Measurements from ENCODE around the gene NXNL1. TPM values are rescaled to one million over a fixed set of nuclear protein-coding genes. Genes with fewer than 3 reads are reported as not detected.
A peak's percentile ranks its signal among the peaks of the same experiment; 100 is the strongest.

The NXNL1 gene
- total RNA-seq, 2 experiments from 2014 or later, result not detected

DNA sequence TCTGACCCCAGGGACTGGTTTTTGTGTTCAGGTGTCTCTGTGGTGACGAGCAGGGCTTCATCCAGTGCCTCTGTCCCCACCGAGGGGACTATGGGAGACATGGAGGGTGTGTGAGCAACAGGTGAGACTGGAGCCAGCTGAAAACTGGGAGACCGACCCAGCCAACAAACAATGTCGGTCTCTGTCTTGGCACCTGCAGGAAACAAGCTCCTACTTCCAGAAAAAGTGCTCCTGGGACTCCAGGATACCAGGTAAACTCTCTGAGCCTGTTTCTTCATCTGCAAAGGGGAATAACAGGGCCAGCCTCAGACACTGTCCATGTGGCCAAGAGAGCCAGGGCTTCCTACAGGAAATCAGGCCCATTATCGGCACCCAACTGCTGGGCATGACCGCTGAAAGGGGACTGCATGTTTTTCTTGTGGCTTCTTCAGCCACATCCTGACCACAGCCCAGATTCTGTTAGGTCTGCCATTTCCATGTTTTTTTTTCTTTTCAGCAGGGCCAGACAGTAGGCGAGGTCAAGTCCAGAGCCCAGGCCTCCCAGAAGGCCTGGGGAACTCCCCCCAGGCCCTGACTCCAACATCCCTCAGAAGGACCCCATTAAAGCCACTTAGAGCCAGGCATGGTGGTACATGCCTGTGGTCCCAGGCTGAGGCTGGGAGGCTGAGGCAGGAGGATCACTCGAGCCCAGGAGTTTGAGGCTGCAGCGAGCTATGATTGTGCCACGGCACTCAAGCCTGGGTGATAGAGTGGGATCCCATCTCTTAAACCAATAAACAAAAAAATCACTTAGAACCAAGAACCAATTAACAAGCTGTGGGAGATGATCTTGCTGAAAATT, 54.5 kb downstream of the NXNL1 start:
- ChIA-PET CTCF (ENCODE audit: unreplicated experiment) (no interaction called here), POLR2A (interaction anchor here (0.6 to 2.5 kb wide), 10 partner anchors 11 to 1084 kb away, joined by 3 to 13 read pairs (median 3); partner anchors contain the start of genes MRPL34, MVB12A and SLC27A1)
- intact Hi-C loops (cut with micrococcal nuclease; ENCODE audit: unreplicated experiment), result loop anchor here (5.0 kb wide), 2 partner anchors 61 to 106 kb away; partner anchors contain the start of gene PGLS
- BruUV-seq (replicated peaks), result no TSS peak
- 0 out of 2 replicates have a peak, but pooled peaks cover 3% of the 10 kb centered on the region for H4K20me1 ChIP-seq (ENCODE audit: insufficient read depth, low read length)
- TF ChIP-seq EZH2phosphoT487 (IDR thresholded peaks at IDR 0.05; ENCODE audit: borderline replicate concordance, low read depth, low read length), result no peak
- TF ChIP-seq, protein P1, sequence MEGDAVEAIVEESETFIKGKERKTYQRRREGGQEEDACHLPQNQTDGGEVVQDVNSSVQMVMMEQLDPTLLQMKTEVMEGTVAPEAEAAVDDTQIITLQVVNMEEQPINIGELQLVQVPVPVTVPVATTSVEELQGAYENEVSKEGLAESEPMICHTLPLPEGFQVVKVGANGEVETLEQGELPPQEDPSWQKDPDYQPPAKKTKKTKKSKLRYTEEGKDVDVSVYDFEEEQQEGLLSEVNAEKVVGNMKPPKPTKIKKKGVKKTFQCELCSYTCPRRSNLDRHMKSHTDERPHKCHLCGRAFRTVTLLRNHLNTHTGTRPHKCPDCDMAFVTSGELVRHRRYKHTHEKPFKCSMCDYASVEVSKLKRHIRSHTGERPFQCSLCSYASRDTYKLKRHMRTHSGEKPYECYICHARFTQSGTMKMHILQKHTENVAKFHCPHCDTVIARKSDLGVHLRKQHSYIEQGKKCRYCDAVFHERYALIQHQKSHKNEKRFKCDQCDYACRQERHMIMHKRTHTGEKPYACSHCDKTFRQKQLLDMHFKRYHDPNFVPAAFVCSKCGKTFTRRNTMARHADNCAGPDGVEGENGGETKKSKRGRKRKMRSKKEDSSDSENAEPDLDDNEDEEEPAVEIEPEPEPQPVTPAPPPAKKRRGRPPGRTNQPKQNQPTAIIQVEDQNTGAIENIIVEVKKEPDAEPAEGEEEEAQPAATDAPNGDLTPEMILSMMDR (conservative IDR thresholded peaks at IDR 0.05; ENCODE audit: low read length), result no peak
- peaks cover 71% of the 10 kb centered on the region for H3K79me2 ChIP-seq (ENCODE audit: insufficient read depth, low read depth, low read length)
- peaks cover 33% of the 10 kb centered on the region for H3K4me1 ChIP-seq (ENCODE audit: insufficient read depth, low read length, poor library complexity, severe bottlenecking)
- peak overlapping the region; percentile 86 for H3K4me2 ChIP-seq (ENCODE audit: low read length)
- H2AFZ ChIP-seq (ENCODE audit: low read length), result no peak overlapping the region; the same call in 1 of the 2 replicates
- no peaks in the 10 kb centered on the region for H3K9me2 ChIP-seq (ENCODE audit: insufficient read depth, low read length)
- H3K36me3 ChIP-seq (ENCODE audit: insufficient read depth, low read length), result peaks cover 28% of the 10 kb centered on the region
- peak overlapping the region; percentile 93 for H3K27ac ChIP-seq (ENCODE audit: low read depth, low read length, poor library complexity, severe bottlenecking)
- no peak for DNase-seq (ENCODE audit: low spot score)
- H3K9me3 ChIP-seq (ENCODE audit: low read length), result no peaks in the 10 kb centered on the region
- H3K4me3 ChIP-seq (ENCODE audit: low read depth, low read length, poor library complexity, severe bottlenecking), result peak overlapping the region; percentile 90

Other genes with a start within 250 kb of the NXNL1 start
- gene USE1, start 245.6 kb downstream of the NXNL1 start, total RNA-seq (2014; rRNA removed; shearing (Covaris generic)), result 31.2 TPM in 2 replicates
- gene USE1, start 245.6 kb downstream of the NXNL1 start, total RNA-seq (2022), result 25.4 and 28.6 TPM in 2 replicates
- gene OCEL1, start 234.7 kb downstream of the NXNL1 start, total RNA-seq (2014; rRNA removed; shearing (Covaris generic)), result 5.9 and 10.2 TPM in 2 replicates
- gene OCEL1, start 234.7 kb downstream of the NXNL1 start, total RNA-seq (2022), result 29.5 and 38.8 TPM in 2 replicates
- gene NR2F6, start 215.0 kb downstream of the NXNL1 start, total RNA-seq (2014; rRNA removed; shearing (Covaris generic)), result 31.0 and 39.2 TPM in 2 replicates
- gene NR2F6, start 215.0 kb downstream of the NXNL1 start, total RNA-seq (2022), result 30.0 and 33.1 TPM in 2 replicates
- 2.4 and 3.1 TPM in 2 replicates for gene USHBP1, start 196.2 kb downstream of the NXNL1 start, total RNA-seq (2014; rRNA removed; shearing (Covaris generic))
- 6.5 and 7.6 TPM in 2 replicates for gene USHBP1, start 196.2 kb downstream of the NXNL1 start, total RNA-seq (2022)
- 79.0 and 79.7 TPM in 2 replicates for gene BABAM1, start 193.5 kb downstream of the NXNL1 start, total RNA-seq (2014; rRNA removed; shearing (Covaris generic))
- 107 and 118 TPM in 2 replicates for gene BABAM1, start 193.5 kb downstream of the NXNL1 start, total RNA-seq (2022)
- 35.2 and 45.1 TPM in 2 replicates for gene ANKLE1, start 179.0 kb downstream of the NXNL1 start, total RNA-seq (2014; rRNA removed; shearing (Covaris generic))
- gene ANKLE1, start 179.0 kb downstream of the NXNL1 start, total RNA-seq (2022), result 53.7 and 59.4 TPM in 2 replicates
- gene ABHD8, start 157.5 kb downstream of the NXNL1 start, total RNA-seq (2014; rRNA removed; shearing (Covaris generic)), result 11.6 TPM in 2 replicates
- gene ABHD8, start 157.5 kb downstream of the NXNL1 start, total RNA-seq (2022), result 17.3 and 18.9 TPM in 2 replicates
- 174 and 182 TPM in 2 replicates for gene MRPL34, start 155.1 kb downstream of the NXNL1 start, total RNA-seq (2014; rRNA removed; shearing (Covaris generic))
- gene MRPL34, start 155.1 kb downstream of the NXNL1 start, total RNA-seq (2022), result 168 and 173 TPM in 2 replicates
- gene DDA1, start 151.4 kb downstream of the NXNL1 start, total RNA-seq (2014; rRNA removed; shearing (Covaris generic)), result 36.6 and 39.2 TPM in 2 replicates
- gene DDA1, start 151.4 kb downstream of the NXNL1 start, total RNA-seq (2022), result 48.8 and 57.9 TPM in 2 replicates
- gene ANO8, start 126.1 kb downstream of the NXNL1 start, total RNA-seq (2014; rRNA removed; shearing (Covaris generic)), result 4.3 and 5.9 TPM in 2 replicates
- gene ANO8, start 126.1 kb downstream of the NXNL1 start, total RNA-seq (2022), result 12.8 and 13.5 TPM in 2 replicates
- gene GTPBP3, start 123.4 kb downstream of the NXNL1 start, total RNA-seq (2014; rRNA removed; shearing (Covaris generic)), result 83.2 and 103 TPM in 2 replicates
- 104 and 113 TPM in 2 replicates for gene GTPBP3, start 123.4 kb downstream of the NXNL1 start, total RNA-seq (2022)
- gene PLVAP, start 83.6 kb downstream of the NXNL1 start, total RNA-seq (2014; rRNA removed; shearing (Covaris generic)), result 0.16 and 0.28 TPM in 2 replicates
- gene PLVAP, start 83.6 kb downstream of the NXNL1 start, total RNA-seq (2022), result 0.31 and 1.5 TPM in 2 replicates
- 2.4 and 2.9 TPM in 2 replicates for gene CCDC194, start 66.7 kb downstream of the NXNL1 start, total RNA-seq (2014; rRNA removed; shearing (Covaris generic))
- 8.5 and 8.8 TPM in 2 replicates for gene CCDC194, start 66.7 kb downstream of the NXNL1 start, total RNA-seq (2022)
- gene BST2, start 55.3 kb downstream of the NXNL1 start, total RNA-seq (2014; rRNA removed; shearing (Covaris generic)), result 101 and 134 TPM in 2 replicates
- gene BST2, start 55.3 kb downstream of the NXNL1 start, total RNA-seq (2022), result 114 and 146 TPM in 2 replicates
- 47.4 and 57.3 TPM in 2 replicates for gene MVB12A, start 40.9 kb downstream of the NXNL1 start, total RNA-seq (2014; rRNA removed; shearing (Covaris generic))
- 55.5 and 65.1 TPM in 2 replicates for gene MVB12A, start 40.9 kb downstream of the NXNL1 start, total RNA-seq (2022)
- gene TMEM221, start 12.3 kb downstream of the NXNL1 start, total RNA-seq (2014; rRNA removed; shearing (Covaris generic)), result not detected in 2 replicates
- gene TMEM221, start 12.3 kb downstream of the NXNL1 start, total RNA-seq (2022), result not detected in 2 replicates
- gene SLC27A1, start 9.6 kb upstream of the NXNL1 start, total RNA-seq (2014; rRNA removed; shearing (Covaris generic)), result 2.5 and 3.3 TPM in 2 replicates
- 2.7 and 3.2 TPM in 2 replicates for gene SLC27A1, start 9.6 kb upstream of the NXNL1 start, total RNA-seq (2022)
- gene PGLS, start 50.7 kb upstream of the NXNL1 start, total RNA-seq (2014; rRNA removed; shearing (Covaris generic)), result 86.5 and 107 TPM in 2 replicates
- 146 and 158 TPM in 2 replicates for gene PGLS, start 50.7 kb upstream of the NXNL1 start, total RNA-seq (2022)
- 43.0 and 49.6 TPM in 2 replicates for gene COLGALT1, start 94.7 kb upstream of the NXNL1 start, total RNA-seq (2014; rRNA removed; shearing (Covaris generic))
- 57.2 and 68.6 TPM in 2 replicates for gene COLGALT1, start 94.7 kb upstream of the NXNL1 start, total RNA-seq (2022)
- gene UNC13A, start 227.4 kb upstream of the NXNL1 start, total RNA-seq (2014; rRNA removed; shearing (Covaris generic)), result 0.80 and 0.92 TPM in 2 replicates
- gene UNC13A, start 227.4 kb upstream of the NXNL1 start, total RNA-seq (2022), result 0.72 and 0.76 TPM in 2 replicates

Measured in OCI-LY7 (cell line).